Endometrial microvascular endothelial cells (primary cell): ENCODE data around the gene AHCTF1. TPM values are rescaled to one million over a fixed set of nuclear protein-coding genes. Genes with fewer than 3 reads are reported as not detected.

Experiments
- in situ Hi-C: cut with HindIII; loops from 2 replicates; pipeline ENCODE4 v1.10.0; 2017; ENCODE audit warnings: low sequenced_read_pairs, low pct_unique_long_range_greater_than_20kb; ENCODE audit errors: inconsistent ontology term
- total RNA-seq: library from RNA; depleted of rRNA; stranded (reverse); fragments of >200 nt; gene quantifications from one replicate; pipeline ENCODE4 v1.2.3, GENCODE V29; 2015; ENCODE audit errors: inconsistent ontology term

AHCTF1 gene, protein sequence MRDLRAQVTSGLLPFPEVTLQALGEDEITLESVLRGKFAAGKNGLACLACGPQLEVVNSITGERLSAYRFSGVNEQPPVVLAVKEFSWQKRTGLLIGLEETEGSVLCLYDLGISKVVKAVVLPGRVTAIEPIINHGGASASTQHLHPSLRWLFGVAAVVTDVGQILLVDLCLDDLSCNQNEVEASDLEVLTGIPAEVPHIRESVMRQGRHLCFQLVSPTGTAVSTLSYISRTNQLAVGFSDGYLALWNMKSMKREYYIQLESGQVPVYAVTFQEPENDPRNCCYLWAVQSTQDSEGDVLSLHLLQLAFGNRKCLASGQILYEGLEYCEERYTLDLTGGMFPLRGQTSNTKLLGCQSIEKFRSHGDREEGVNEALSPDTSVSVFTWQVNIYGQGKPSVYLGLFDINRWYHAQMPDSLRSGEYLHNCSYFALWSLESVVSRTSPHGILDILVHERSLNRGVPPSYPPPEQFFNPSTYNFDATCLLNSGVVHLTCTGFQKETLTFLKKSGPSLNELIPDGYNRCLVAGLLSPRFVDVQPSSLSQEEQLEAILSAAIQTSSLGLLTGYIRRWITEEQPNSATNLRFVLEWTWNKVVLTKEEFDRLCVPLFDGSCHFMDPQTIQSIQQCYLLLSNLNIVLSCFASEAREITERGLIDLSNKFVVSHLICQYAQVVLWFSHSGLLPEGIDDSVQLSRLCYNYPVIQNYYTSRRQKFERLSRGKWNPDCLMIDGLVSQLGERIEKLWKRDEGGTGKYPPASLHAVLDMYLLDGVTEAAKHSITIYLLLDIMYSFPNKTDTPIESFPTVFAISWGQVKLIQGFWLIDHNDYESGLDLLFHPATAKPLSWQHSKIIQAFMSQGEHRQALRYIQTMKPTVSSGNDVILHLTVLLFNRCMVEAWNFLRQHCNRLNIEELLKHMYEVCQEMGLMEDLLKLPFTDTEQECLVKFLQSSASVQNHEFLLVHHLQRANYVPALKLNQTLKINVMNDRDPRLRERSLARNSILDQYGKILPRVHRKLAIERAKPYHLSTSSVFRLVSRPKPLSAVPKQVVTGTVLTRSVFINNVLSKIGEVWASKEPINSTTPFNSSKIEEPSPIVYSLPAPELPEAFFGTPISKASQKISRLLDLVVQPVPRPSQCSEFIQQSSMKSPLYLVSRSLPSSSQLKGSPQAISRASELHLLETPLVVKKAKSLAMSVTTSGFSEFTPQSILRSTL (N-terminal part only)
- total RNA-seq = 26.5 TPM

DNA sequence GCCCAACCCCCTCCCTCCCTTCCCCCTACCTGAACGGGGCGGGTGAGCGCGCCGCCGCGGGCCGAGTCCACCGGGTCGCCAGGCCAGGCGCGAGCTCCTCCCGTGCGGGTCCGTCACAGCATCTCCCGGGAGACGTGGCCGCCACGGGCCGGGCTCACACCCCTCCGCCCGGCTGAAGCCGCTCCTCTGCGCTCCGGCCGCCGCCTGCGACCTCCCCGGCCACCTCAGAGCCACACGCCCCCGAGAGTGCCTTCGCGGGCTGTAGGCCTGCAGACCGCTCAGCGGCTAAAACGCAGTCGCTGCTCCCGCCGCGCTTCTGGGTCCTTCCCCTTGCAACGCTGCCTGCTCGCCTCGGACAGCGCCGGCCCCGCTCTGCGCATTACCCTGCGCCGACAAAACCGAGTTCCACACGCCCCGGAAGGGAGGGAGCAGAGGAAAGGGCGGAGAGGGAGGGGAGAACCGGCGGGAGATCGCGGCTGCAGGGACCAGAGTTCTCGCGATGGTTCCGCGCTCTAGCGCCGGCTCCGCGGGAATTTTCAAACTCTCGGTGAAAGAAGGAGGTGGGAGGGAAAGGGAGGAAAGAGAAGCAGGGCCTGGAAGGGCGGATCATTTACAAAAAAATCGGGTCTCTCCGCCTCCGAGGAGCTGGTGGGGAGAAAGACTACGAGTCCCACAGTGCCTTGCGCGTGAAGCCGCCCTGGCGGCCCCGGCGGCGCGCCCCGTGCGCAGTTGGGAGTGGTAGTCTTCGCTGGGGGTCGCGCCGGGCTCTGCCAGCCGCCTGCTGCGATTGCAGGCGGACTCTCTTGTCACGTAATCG is at the start of gene AHCTF1:
Gene AHCTF1, minus strand, starts transcription at position 400 of the 817 bp plus-strand sequence. CDS start 13,578 bp downstream, outside the sequence.
- in situ Hi-C loops = no loop called here

DNA sequence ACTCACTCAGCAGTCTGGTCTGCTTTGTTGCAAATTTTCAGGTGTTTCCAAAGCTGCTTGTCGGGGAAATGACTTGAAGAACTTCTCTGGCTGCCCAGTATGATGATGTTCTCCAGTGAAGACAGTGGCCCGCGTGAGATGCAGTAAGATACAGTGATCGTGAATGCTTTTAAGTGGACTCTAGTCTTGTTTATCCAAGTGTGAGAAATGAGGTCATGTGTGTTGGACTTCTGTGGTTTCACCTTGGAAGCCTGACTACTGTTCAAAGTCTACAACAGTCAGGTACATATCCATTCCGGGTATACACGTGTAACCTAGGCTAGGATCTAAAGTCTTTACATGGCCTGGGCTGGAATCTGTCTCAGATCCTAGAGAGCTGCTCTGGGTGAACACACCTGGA is 47.0 kb upstream of the AHCTF1 start:
- in situ Hi-C loops = no loop called here

DNA sequence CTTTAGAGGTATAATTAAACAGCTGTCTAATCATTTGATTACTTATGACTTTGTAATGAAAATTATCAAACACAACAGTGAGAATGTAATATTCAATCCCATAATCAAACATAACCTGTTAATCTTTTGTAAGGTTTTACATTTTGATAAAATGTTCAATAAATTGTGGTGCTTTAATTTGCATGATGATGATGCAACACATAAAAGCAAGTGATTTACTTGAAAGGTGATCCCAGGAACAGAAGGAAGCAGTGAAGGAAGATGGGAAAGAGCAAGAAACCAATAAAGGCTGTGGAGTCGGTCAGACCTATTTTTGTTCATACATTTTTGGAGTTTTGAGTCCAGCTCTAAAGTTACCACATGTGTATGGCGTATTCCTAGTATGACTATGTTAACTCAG is 46.5 kb upstream of the AHCTF1 start:
- in situ Hi-C loops = no loop called here

DNA sequence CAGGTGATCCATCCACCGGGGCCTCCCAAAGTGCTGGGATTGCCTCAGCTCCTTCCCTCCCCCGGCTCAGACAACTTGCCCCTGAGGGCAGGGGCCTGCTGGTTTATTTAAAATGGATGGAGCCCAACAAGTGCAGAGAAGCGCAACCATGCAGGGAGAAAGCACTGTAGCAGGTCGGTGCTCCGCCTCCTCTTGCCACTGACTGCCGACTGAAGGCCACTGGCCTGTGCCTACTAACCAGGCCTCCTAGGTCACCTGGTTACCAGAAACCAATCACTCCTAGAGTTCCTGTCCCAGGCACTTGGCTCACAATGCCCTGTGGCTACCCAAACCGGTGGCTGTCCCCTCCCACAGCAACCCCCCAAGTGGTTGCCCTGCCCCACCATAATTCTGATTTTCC is 40.2 kb upstream of the AHCTF1 start:
- in situ Hi-C loops = no loop called here

DNA sequence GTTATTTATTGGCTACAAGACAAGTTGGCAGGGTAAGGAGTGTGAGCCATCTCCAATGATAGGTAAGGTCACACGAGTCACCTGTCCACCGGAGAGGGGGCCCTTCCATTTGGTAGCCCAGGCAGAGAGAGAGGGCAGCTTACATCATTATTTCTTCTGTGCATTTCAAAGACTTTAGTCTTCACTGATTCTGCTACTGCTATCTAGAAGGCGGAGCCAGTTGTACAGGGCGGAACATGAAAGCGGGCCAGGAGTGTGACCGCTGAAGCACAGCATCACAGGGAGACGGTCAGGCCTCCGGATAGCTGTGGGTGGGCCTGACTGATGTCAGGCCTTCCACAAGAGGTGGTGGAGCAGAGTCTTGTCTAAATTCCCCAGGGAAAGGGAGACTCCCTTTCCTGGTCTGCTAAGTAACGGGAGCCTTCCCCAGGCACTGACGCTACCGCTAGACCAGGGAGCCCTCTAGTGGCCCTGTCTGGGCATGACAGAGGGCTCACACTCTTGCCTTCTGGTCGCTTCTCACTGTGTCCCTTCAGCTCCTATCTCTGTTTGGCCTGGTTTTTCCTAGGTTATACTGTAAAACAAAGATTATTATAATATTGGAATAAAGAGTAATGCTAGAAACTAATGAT is 39.5 kb upstream of the AHCTF1 start:
- in situ Hi-C loops = no loop called here

DNA sequence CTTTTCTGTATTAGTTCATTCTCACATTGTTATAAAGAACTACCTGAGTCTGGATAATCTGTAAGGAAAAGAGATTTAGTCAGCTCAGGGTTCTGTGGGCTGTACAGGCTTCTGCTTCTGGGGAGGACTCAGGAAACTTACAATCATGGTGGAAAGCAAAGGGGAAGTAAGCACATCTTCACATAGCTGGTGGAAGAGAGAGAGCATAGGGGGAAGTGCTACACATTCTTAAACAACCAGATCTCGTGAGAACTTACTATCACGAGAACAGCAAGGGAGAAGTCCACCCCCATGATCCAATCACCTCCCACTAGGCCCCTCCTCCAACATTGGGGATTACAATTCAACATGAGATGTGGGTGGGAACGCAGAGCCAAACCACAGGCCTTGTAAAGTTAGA is 37.9 kb upstream of the AHCTF1 start:
- in situ Hi-C loops = no loop called here

DNA sequence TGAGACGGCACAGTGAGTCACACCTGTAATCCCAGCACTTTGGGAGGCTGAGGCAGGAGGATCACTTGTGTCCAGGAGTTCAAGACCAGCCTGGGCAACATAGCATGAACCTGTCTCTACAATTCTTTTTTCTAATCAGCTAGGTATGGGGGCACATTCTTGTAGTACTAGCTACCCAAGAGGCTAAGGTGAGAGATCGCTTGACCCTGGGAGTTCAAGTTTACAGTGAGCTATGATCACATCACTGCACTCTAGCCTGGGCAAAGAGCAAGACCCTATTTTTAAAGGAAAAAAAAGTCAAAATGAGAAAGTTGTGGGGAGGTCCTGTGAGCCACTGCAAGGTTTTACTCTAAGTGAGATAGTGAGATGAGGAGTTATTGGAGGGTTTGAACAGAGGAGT is 34.8 kb upstream of the AHCTF1 start:
- in situ Hi-C loops = no loop called here

- in situ Hi-C loops = no loop called here
Observed at GRCh38 chr1:246959944-246960693, 28.4 kb upstream of the AHCTF1 start.

- in situ Hi-C loops = no loop called here
Observed at GRCh38 chr1:246954126-246954525, 22.4 kb upstream of the AHCTF1 start.

- in situ Hi-C loops = no loop called here
Observed at GRCh38 chr1:246951413-246951812, 19.7 kb upstream of the AHCTF1 start.

GRCh38 chr1:246949956-246950355 is 18.2 kb upstream of the AHCTF1 start:
- in situ Hi-C loops = no loop called here

DNA sequence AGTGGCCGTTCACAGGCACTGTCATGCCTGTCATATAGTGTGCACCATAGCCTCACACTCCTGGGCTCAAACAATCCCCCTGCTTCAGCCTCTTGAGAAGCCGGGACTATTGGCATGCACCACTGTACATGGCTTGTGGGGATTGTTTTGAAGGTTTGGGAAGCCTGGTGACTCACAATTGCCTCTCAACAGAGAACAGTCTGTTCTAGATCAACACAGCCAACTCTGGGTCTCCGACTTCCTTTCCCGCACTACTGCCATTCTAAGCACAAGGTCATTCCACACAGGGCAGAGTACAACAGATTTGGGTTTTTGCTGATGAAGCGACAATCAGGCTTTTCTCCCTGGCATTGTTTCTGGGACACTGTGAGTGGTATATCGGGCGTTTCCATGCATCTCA is 15.5 kb upstream of the AHCTF1 start:
- in situ Hi-C loops = no loop called here

GRCh38 chr1:246946366-246946765 is 14.6 kb upstream of the AHCTF1 start:
- in situ Hi-C loops = no loop called here

- in situ Hi-C loops = no loop called here
Observed at GRCh38 chr1:246934765-246935164, 3.0 kb upstream of the AHCTF1 start.

DNA sequence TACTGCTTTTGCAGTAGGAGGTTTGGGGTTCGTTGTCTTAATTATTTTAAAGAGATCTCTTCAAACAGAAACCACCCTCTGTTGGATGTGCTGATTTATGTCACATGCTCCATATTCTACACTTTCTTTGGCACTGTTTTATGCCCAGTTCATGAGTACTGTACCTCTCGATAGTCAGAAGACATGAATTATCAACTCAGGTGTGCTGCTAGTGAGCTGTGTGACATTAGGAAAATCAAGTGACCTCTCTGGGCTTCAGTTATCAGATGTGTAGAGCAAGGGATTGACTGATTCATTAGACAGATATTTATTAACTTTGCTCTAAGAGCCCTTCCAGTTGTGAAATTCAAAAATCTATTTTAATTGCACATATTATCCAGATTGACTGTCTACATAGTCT is 2.1 kb upstream of the AHCTF1 start:
- in situ Hi-C loops = no loop called here

- in situ Hi-C loops = no loop called here
Observed at GRCh38 chr1:246932366-246932700, 585 bp upstream of the AHCTF1 start.

DNA sequence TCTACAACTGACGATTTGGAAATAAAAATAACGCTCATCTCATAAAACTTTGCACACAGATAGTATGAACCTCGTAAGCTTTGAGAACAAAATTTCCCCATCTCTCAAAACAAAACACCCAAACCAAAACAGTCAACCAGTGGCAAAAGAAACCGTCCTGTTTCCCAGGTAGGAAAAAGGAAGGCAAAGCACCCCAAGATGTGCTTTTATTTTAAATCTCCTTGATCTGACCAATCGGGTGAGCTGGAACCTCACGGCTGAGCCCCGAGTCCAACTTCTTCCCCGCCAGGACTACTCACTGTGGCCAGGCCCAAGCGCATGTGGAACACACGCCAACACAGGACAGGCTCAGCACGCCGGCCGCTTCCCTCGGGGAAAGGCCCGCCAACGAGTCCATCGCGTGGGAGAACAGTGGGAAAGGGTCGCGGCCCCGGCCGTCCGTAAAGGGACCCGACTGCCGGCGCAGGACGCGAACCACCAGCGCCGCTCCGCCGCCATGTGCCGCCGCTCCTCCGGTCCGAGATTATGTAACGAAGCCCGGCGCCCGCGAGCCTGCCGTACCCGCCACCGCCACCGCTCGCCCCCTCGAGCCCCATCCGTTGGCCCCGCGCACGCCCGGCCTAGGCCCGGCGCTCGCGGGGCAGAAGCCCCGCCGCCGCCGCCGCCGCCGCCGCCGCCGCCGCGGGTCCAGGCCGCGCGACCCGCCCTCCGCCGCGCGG is 759 bp downstream of the AHCTF1 start:
- in situ Hi-C loops = no loop called here
